ENCODE measurements around the gene AGPS. TPM values are rescaled to one million over a fixed set of nuclear protein-coding genes. Genes with fewer than 3 reads are reported as not detected.

Gene AGPS
- total RNA-seq, 1 experiment from 2014 or later, result 60.9 TPM

GRCh38 chr2:177448031-177448430 lies 55.5 kb downstream of the AGPS start:
- no peak overlapping the region for H2BK15ac ChIP-seq (ENCODE audit: low read depth, low read length)
- no peaks in the 10 kb centered on the region for H4K20me1 ChIP-seq (ENCODE audit: control insufficient read depth, insufficient read depth, insufficient read length)
- H3K23ac ChIP-seq (ENCODE audit: insufficient read length, low read depth, low read length), result no peak overlapping the region
- Mint-ChIP-seq H3K4me3 (no peak overlapping the region), H3K4me1 (no peaks in the 10 kb centered on the region), H3K27ac (no peak overlapping the region), H3K27me3 (ENCODE audit: low read depth) (no peaks in the 10 kb centered on the region), H3K9me3 (no peaks in the 10 kb centered on the region), H3K36me3 (ENCODE audit: insufficient read depth in 1 of 3, low read depth in 3 of 3) (peaks cover 11 to 35% (median 31%) of the 10 kb centered on the region in 3 experiments)
- WGBS (ENCODE audit: extremely low coverage, insufficient read length, low lambda C conversion rate), result no CpG with 5 or more reads among the region's 2 CpGs
- H3K14ac ChIP-seq (ENCODE audit: insufficient read depth, low read length), result no peak overlapping the region
- H2BK120ac ChIP-seq (ENCODE audit: low read depth, low read length, poor library complexity, severe bottlenecking), result no peak overlapping the region
- no peak overlapping the region for H4K91ac ChIP-seq (ENCODE audit: insufficient read length, low read depth, low read length)
- no peak overlapping the region for H2BK5ac ChIP-seq (ENCODE audit: insufficient read length, low read length)
- H3K56ac ChIP-seq (ENCODE audit: insufficient read length, low read depth, low read length), result no peak overlapping the region
- no peaks in the 10 kb centered on the region for H3K79me1 ChIP-seq (ENCODE audit: insufficient read depth, low read depth, low read length, poor library complexity, severe bottlenecking)
- no peak overlapping the region for H2BK20ac ChIP-seq (ENCODE audit: low read depth, low read length, poor library complexity, severe bottlenecking)
- H3K23me2 ChIP-seq (ENCODE audit: insufficient read length, low read depth, low read length, poor library complexity, severe bottlenecking), result no peaks in the 10 kb centered on the region
- no peak overlapping the region for H3T11ph ChIP-seq (ENCODE audit: low read length)
- no peak for TF ChIP-seq CTCF (conservative IDR thresholded peaks at IDR 0.05)
- no peak overlapping the region for H3K18ac ChIP-seq (ENCODE audit: insufficient read length, low read depth, low read length)
- H4K8ac ChIP-seq (replicated peaks; ENCODE audit: insufficient read length, low read depth, low read length), result no peak overlapping the region
- H2BK12ac ChIP-seq (ENCODE audit: insufficient read length, low read depth, low read length), result no peak overlapping the region
- H2AFZ ChIP-seq (ENCODE audit: low read length), result no peak overlapping the region
- no peaks in the 10 kb centered on the region for H3K79me2 ChIP-seq (ENCODE audit: insufficient read depth, low read length)
- H3K27ac ChIP-seq (ENCODE audit: insufficient read length, low read depth, low read length), result no peak overlapping the region
- H3K27me3 ChIP-seq (ENCODE audit: insufficient read depth, low read length), result no peaks in the 10 kb centered on the region
- no peak overlapping the region for H3K9ac ChIP-seq (ENCODE audit: extremely low read depth, insufficient read length, low read length)
- H3K4me1 ChIP-seq (ENCODE audit: insufficient read depth, low read length), result no peaks in the 10 kb centered on the region
- H2AK5ac ChIP-seq (ENCODE audit: insufficient read length, low read length), result no peak overlapping the region
- H3K9me3 ChIP-seq (ENCODE audit: control insufficient read depth, low read depth, low read length), result no peaks in the 10 kb centered on the region
- no peak overlapping the region for H3K4me2 ChIP-seq (ENCODE audit: insufficient read depth, insufficient read length, low read length)
- no peak overlapping the region for H4K5ac ChIP-seq (ENCODE audit: insufficient read length, low read depth, low read length)
- no peak for DNase-seq
- H3K4ac ChIP-seq (ENCODE audit: low read depth, low read length), result no peak overlapping the region
